GM19193 (cell line): ENCODE measurements around the gene SIRPD.

Experiments used
- POLR2A ChIP-seq: IDR thresholded peaks from 4 replicates; pipeline ENCODE4 v1.6.1; 2011; ENCODE audit not compliant: insufficient read depth, insufficient read length; ENCODE audit errors: extremely low read depth

Gene SIRPD

DNA sequence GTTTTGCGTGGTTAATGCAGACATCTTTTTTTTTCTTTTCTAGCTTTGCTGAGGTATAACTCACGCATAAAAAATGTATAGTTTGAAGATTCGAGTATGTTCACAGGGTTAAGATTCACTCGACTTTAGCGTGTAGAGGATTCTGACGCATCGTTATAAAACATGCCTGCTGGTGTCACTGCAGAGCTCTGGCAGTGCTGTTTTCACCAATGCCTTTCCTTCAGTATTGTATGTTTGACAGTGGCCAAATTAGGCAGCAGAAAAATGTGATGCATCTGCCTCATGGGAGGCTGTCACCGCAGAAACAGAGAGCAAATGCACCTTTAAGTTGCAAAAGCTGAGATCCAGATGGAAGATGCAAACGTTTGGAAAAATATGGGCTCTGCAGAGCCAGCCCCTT is 48.3 kb downstream of the SIRPD start:
- TF ChIP-seq POLR2A: no peak

DNA sequence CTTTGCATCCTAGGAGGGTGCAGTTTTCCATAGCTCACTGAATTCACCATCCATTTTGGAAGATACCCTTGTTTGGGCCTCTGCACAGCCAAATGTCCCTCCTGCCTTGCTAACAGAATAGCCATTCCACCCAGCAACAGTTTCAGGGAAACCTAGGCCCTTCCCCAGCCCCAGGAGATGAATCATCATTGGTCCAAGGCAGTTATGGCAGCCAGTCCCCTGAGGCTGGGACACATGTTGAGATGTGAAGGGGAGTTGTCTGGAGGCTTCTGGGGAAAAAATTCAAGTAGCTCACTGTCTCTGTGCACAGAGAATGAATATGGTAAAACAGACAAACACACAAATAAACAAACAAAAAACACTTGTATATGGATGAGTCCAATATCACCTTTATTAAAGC is 48.9 kb downstream of the SIRPD start:
- no peak for TF ChIP-seq POLR2A

DNA sequence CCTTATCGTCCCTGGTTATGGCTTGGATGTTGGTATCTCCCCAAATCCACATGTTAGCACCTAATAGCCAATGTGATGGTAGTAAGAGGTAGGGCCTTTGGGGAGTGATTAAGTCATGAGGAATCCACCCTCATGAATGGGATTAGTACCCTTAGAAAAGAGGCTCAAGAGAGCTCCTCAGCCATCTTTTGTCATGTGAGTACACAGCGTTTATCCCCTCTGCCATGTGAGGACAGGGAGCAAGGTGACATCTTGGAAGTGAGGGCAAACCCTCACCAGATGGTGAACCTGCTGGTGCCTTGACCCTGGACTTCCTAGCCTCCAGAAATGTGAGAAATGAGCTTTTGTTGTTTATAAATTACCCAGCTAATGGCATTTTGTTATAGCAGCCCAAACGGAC is 50.2 kb downstream of the SIRPD start:
- TF ChIP-seq POLR2A: no peak

DNA sequence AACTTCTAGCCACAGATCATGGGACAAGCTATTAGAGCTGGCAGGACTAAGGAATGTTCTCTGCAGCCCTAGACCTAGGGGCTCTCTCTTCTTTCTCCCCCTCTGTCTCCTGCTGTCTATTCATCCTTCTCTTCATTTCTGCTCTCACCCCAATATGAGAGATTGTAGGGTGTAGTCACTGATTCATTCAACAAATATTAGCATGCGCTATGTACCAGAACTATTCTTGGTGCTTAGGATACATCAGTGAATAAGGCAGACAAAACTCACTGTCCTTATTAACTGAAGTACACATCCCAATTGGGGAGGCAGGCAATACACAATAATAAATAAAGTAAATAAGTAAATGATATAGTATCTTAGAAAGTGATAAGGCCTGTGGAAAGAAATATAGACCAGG is 51.6 kb downstream of the SIRPD start:
- TF ChIP-seq POLR2A: no peak

DNA sequence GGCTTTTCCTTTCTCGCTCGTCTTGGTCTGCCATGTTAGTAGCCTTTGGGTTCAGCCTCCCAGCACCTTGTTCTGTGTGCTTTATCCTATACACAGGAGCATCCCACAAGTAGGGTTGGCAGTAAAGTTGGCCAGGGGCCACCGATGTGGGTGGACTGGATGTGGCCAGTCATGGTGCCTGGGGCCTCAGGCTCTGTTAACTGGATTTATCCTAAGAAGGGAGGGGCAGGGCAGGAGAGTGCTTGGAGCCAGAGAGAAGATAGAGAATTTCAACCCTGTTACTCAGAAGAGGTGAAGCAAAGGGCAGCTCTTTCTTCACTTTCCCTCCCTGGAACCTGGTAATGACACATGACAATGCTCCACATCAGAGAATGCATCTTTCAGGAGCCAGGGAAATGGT is 52.1 kb downstream of the SIRPD start:
- no peak for TF ChIP-seq POLR2A

DNA sequence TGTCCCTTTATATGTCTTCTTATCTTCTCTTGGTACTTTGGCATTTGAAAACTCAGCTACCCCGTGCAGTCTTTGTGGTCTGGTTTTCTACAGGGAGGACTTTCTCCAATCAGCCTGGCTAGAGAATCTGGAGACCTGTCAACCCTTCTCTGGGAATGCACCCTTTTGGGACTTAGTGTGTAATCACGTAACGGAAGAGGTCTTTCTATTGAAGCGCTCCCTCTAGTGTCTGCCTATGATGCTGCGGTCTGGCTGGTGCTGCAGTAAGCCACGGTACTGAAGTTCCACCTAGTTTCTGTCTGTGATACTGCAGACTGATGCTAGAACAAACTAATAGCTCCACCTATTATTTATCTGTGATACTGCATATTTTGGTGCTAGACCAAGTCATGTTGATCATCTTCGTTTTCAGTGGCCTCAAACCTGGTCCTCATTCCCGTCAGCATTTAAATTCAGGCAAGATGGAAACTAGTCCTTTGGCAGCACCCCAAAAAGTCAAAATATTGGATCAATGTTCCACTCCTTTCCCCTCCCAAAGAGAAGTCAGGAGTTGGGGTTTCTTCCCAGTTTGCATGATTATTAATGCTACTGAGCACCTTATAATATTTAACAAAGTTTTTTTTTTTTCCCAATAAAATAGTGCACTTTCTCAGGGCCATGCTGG is 53.8 kb downstream of the SIRPD start:
- TF ChIP-seq POLR2A: no peak

DNA sequence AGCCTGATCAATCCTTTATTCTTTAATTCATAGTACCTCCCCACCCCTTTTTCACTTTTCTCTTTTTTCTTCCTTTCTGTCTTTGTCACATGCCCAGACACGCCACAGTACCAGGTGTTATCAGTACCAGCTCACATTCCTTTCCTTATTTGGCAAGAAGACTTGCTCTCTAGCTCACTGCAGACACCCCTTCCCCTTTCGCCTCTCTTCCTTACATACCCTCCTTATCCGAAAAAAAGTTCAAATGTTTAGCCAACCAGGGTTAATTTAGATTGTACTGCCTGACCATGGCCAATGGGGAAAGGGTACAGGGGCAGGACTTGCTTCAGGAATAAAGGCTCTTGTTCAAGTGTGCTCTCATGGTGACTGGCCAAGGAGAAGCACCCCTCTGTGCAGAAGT is 57.0 kb downstream of the SIRPD start:
- no peak for TF ChIP-seq POLR2A

DNA sequence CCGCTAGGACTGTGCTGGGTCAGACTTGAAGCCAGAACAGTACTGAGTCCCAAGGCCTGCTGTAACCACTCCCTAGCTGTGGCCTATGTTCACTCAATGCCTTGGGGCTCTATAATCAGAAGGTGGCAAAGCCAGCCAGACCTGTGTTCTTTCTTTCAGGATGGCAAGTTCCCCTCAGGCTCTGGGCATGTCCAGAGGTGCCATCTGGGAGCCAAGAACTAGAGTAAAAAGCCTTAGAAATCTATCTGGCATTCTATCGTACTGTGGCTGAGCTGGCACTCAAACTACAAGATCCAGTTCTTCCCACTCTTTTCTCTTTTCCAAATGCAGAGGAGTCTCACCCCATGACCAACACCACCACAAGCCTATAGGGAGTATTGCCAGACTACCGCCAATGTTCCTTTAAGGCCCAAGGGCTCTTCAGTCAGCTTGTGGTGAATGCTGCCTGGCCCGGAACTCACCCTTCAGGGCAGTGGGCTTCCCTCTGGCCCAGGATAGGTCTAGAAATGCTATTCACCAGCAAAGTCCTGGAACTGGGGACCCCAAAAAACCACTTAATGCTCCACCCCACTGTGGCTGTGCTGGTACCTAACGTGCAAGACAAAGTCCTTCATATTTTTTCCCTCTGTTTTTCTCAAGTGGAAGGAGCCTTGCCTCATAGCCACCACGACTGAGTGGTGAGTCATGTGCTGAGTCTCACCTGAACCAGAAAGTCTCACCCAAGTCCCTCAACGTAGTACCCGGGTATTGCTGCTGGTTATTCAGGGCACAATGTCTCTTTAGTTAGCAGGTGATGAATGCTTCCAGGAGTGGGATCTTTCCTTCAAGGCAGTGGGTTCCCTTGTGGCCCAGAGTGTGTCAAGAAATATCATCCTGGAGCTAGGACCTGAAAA is 57.7 kb downstream of the SIRPD start:
- no peak for TF ChIP-seq POLR2A

DNA sequence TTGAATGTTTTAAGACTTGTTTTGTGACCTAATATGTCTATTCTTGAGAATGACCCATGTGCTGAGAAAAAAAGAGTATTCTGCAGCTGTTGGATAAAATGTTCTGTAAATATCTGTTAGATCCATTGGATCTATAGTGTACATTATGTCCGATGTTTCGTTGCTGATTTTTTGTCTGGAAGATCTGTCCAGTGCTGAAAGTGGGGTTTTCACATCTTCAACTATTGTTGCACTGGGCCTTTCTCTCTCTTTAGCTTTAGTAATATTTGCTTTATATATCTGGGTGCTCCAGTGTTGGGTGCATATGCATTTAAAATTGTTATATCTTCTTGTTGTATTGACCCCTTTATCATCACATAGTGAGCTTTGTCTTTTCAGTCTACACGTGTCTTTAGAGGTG is 60.6 kb downstream of the SIRPD start:
- no peak for TF ChIP-seq POLR2A

DNA sequence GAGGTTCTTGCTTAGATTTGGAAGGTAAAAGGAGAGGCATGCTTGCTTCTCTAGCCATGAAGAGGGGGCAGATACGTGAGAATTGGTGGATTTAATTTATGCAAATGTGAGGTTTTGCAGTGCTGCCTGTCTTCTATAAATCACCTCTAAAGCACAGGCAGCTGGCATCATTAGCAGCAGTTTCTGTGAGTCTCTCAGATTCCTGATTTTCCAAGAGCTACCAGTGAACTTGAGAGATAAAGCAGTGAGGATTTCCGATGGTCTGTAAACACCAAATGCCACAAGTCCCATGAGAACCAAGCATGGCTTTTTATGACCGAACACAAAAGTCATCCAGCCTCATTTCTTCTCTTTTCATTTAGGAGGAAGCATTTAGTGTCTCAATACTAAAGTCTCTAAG is 63.1 kb downstream of the SIRPD start:
- TF ChIP-seq POLR2A: no peak

DNA sequence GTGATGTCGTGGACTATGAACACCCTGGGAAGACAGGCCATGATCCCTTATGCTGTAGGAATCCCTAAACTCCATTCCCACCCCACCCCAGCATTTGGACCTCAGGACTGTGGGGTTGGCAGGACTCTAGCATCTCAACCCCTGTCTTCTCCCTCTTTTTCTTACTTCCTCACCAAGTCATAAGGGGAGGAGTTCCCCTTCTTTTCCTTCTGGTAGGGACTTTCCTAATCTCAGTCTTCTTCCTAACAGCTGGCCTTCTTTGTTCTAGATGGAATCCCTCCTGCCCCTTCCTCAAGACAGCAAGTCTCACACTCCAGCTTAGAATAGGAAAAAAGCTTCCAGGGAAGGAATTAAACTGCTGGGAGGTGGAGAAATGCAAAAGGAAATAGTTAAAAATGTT is 64.0 kb downstream of the SIRPD start:
- no peak for TF ChIP-seq POLR2A

DNA sequence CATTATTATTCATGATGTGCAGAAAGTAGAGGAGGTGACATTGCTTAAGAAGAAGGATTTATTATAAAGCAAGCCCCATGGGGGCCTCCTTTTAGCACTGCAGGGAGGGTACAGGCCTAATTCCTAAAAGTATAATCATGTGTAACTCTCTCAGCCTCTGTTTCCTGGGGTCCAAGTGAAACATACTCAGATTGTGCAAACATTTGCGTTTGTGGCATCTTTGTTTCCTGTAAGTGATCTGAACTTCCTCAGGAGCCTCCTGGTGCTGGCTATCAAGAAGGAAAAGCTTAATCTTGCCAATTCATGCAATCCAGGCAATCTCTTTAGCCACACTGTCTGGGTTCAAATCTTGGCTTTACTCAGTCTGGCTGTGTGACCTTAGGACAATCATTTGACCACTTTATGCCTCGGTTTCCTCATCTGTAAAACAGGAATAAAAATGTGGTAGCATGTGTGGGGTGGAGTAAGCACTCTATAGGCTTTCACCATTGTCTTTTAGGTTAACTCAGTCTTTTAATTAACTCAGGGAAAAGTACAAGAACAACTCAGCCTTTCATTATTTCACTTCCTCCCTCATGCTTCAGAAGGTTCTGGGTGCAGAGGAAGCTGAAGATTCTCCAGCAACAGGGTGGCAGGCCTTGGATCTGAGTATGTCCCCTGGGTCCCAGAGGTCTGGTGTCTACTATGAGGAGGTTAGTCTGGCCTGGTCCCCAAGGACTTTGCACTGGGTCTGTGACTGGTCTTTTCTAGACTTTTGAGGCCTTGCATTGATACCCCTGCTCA is 65.5 kb downstream of the SIRPD start:
- no peak for TF ChIP-seq POLR2A

DNA sequence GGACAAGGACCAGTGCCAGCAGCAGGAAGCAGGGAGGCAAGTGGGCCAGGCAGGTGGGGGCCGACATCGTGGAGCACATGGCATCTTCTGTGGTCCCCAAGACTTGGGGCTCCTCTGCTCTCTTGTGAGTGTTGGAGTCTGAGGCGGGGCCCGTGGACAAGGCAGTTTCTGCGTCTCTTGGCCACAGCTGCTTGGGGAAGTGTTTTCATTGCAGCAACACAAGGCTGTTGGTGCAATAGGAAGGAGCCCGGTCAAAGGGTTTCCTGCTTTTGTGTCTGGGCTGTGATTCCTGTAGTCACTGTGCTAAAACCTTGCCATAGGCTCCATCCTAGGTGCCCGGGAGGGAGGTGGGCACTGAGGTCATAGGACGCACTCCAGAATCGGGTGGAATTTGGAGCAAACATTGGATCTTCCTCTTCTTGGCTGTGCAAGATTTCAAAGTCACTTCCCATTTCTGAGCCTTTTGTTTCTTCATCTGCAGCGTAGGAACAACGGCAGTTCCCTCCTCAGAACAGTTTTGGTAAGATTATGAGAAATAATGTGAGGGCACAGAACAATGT is 66.1 kb downstream of the SIRPD start, which contains the start of gene SIRPB2:
SIRPB2 (minus strand) TSS at position 140 of the 560 bp plus-strand sequence; CDS start at position 79, 61 bp downstream.
- no peak for TF ChIP-seq POLR2A

DNA sequence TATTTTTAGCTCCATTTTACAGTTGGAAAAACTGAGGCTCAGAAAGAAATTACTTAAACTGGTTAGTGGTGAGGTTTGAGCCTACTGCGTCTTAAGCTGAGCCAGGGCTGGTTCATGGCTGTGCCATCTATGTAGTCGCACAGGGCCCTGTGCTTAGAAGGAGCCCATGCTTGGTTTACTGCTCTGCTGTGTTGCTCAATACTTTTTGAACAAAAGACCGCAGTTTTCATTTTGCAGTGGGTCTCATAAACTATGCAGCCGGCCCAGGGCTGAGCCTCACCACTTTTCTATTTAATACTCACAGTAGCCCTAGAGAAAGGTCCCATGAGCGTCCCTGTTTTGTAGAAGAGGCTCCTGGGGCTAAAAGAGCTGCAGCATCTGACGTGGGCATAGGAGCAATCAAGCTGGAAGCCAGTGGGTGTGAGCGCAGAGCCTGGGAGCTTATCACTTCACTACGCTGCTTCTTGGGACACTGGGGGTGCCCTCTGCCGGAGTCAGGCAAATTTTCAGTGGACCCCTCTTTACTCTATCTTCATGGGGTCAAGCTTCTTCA is 66.8 kb downstream of the SIRPD start:
- no peak for TF ChIP-seq POLR2A
